Stimulated activated effector memory CD8-positive, alpha-beta T cell treated with anti-CD3 and anti-CD28 coated beads, Interleukin-12 subunit alpha, Interleukin-12 subunit beta, amount 100 ng/mL, for 72 hours (primary cell): Measurements from ENCODE around the gene CENATAC.
"Not testable (repeated sequence)": the region's sequence is repeated elsewhere in the genome, so short reads cannot be mapped to it uniquely, and the experiment has no call there.

Experiments
- ATAC-seq: fragments of 150-1000 bp; cut with Tn5 transposase; 2 replicates; pipeline ENCODE4 v1.10.0; 2021
- DNase-seq, 2 donors: peaks; one replicate each; pipeline ENCODE4 v3.0.0; 2021 to 2022; ENCODE audit warnings: low spot score in 2 of 2
- H3K27ac Mint-ChIP-seq: one replicate; pipeline ENCODE4 v1.8.0; 2022; ENCODE audit warnings: mild to moderate bottlenecking, mixed read lengths
- H3K36me3 Mint-ChIP-seq: one replicate; pipeline ENCODE4 v1.8.0; 2022; ENCODE audit warnings: mild to moderate bottlenecking, mixed read lengths
- H3K4me1 Mint-ChIP-seq: one replicate; pipeline ENCODE4 v1.8.0; 2022; ENCODE audit warnings: mixed read lengths
- H3K4me3 Mint-ChIP-seq: one replicate; pipeline ENCODE4 v1.8.0; 2022; ENCODE audit warnings: mild to moderate bottlenecking, mixed read lengths
- H3K9me3 Mint-ChIP-seq: one replicate; pipeline ENCODE4 v1.8.0; 2022; ENCODE audit warnings: mixed read lengths

The CENATAC gene

GRCh38 chr11:119016216-119017009 is 18.5 kb downstream of the CENATAC start:
- Mint-ChIP-seq H3K4me3 (peak overlapping the region; percentile 98), H3K27ac (peak overlapping the region; percentile 99), H3K4me1 (peaks cover 20% of the 10 kb centered on the region), H3K36me3 (peaks cover 98% of the 10 kb centered on the region), H3K9me3 (no peaks in the 10 kb centered on the region)
- DNase-seq (no peak), ATAC-seq (no peak)

GRCh38 chr11:119017377-119017776 is 19.4 kb downstream of the CENATAC start:
- not testable (repeated sequence) for ATAC-seq, DNase-seq, H3K9me3 Mint-ChIP-seq
- Mint-ChIP-seq H3K36me3 (peaks cover 98% of the 10 kb centered on the region), H3K27ac (peak overlapping the region; percentile 99), H3K4me1 (peaks cover 20% of the 10 kb centered on the region), H3K4me3 (peak overlapping the region; percentile 98)

GRCh38 chr11:119018074-119018938 is 20.4 kb downstream of the CENATAC start, which contains the start of the genes RPS25 and TRAPPC4:
Gene RPS25, minus strand, starts transcription at chr11:119018343. Its CDS starts 59 bp downstream, at chr11:119018284.
Gene TRAPPC4, plus strand, starts transcription at chr11:119018766. Its CDS starts 30 bp downstream, at chr11:119018796.
- H3K9me3 Mint-ChIP-seq: no peaks in the 10 kb centered on the region
- DNase-seq (peak; percentile 81 to 96), ATAC-seq (peak; percentile 95)
- peak within 1 kb of the TSS; percentile 99 for H3K27ac Mint-ChIP-seq
- peak within 1 kb of the TSS; percentile 98 for H3K4me3 Mint-ChIP-seq
- peaks cover 22% of the 10 kb centered on the region for H3K4me1 Mint-ChIP-seq
- H3K36me3 Mint-ChIP-seq: peaks cover 98% of the 10 kb centered on the region

GRCh38 chr11:119019996-119020395 is 22.1 kb downstream of the CENATAC start:
- ATAC-seq: no peak
- peak overlapping the region; percentile 99 for H3K27ac Mint-ChIP-seq
- DNase-seq: no peak
- H3K4me1 Mint-ChIP-seq: peaks cover 37% of the 10 kb centered on the region
- H3K36me3 Mint-ChIP-seq: peaks cover 98% of the 10 kb centered on the region
- peak overlapping the region; percentile 98 for H3K4me3 Mint-ChIP-seq
- no peaks in the 10 kb centered on the region for H3K9me3 Mint-ChIP-seq

- H3K4me3 Mint-ChIP-seq: no peak overlapping the region
- peaks cover 98% of the 10 kb centered on the region for H3K36me3 Mint-ChIP-seq
- H3K27ac Mint-ChIP-seq: peak overlapping the region; percentile 50
- no peak for ATAC-seq
- DNase-seq: no peak
- H3K4me1 Mint-ChIP-seq: peaks cover 29% of the 10 kb centered on the region
- no peaks in the 10 kb centered on the region for H3K9me3 Mint-ChIP-seq
These were observed 23.7 kb downstream of the CENATAC start for GRCh38 chr11:119021631-119022030.

- peaks cover 84% of the 10 kb centered on the region for H3K36me3 Mint-ChIP-seq
- H3K27ac Mint-ChIP-seq: peak overlapping the region; percentile 50
- H3K4me1 Mint-ChIP-seq: peaks cover 41% of the 10 kb centered on the region
- no peak for DNase-seq
- H3K9me3 Mint-ChIP-seq: no peaks in the 10 kb centered on the region
- ATAC-seq: no peak
- H3K4me3 Mint-ChIP-seq: no peak overlapping the region
These were observed 25.8 kb downstream of the CENATAC start for GRCh38 chr11:119023741-119024140.

GRCh38 chr11:119024430-119025098 is 26.6 kb downstream of the CENATAC start:
- H3K4me1 Mint-ChIP-seq: peaks cover 49% of the 10 kb centered on the region
- no peak overlapping the region for H3K4me3 Mint-ChIP-seq

GRCh38 chr11:119025099-119025473 is 27.1 kb downstream of the CENATAC start:
- no peak for DNase-seq
- Mint-ChIP-seq H3K4me3 (no peak overlapping the region), H3K4me1 (peaks cover 49% of the 10 kb centered on the region), H3K27ac (peak overlapping the region; percentile 78), H3K9me3 (no peaks in the 10 kb centered on the region), H3K36me3 (peaks cover 81% of the 10 kb centered on the region)
- no peak for ATAC-seq

More at GRCh38 chr11:119024430-119025098, 26.6 kb downstream of the CENATAC start:
- Mint-ChIP-seq H3K36me3 (peaks cover 85% of the 10 kb centered on the region), H3K9me3 (no peaks in the 10 kb centered on the region), H3K27ac (peak overlapping the region; percentile 78)
- no peak for ATAC-seq
- DNase-seq: no peak

GRCh38 chr11:119025541-119025940 is 27.6 kb downstream of the CENATAC start:
- Mint-ChIP-seq H3K4me3 (no peak overlapping the region), H3K36me3 (peaks cover 76% of the 10 kb centered on the region), H3K27ac (peak overlapping the region; percentile 78), H3K9me3 (no peaks in the 10 kb centered on the region), H3K4me1 (peaks cover 46% of the 10 kb centered on the region)
- DNase-seq: no peak
- ATAC-seq: no peak

- peaks cover 70% of the 10 kb centered on the region for H3K36me3 Mint-ChIP-seq
- peak overlapping the region; percentile 78 for H3K27ac Mint-ChIP-seq
- peaks cover 46% of the 10 kb centered on the region for H3K4me1 Mint-ChIP-seq
These were observed 28.2 kb downstream of the CENATAC start for GRCh38 chr11:119025978-119026766.

GRCh38 chr11:119026970-119027369 is 29.0 kb downstream of the CENATAC start:
- H3K4me3 Mint-ChIP-seq: no peak overlapping the region
- H3K27ac Mint-ChIP-seq: peak overlapping the region; percentile 34
- H3K4me1 Mint-ChIP-seq: peaks cover 46% of the 10 kb centered on the region

More at GRCh38 chr11:119025978-119026766, 28.2 kb downstream of the CENATAC start:
- Mint-ChIP-seq H3K9me3 (no peaks in the 10 kb centered on the region), H3K4me3 (no peak overlapping the region)
- ATAC-seq (no peak), DNase-seq (no peak)

GRCh38 chr11:119027561-119028345 is 29.8 kb downstream of the CENATAC start:
- Mint-ChIP-seq H3K27ac (peak overlapping the region; percentile 34), H3K9me3 (no peaks in the 10 kb centered on the region), H3K36me3 (peaks cover 54% of the 10 kb centered on the region), H3K4me1 (peaks cover 46% of the 10 kb centered on the region), H3K4me3 (no peak overlapping the region)
- ATAC-seq: no peak
- DNase-seq: no peak

More at GRCh38 chr11:119026970-119027369, 29.0 kb downstream of the CENATAC start:
- Mint-ChIP-seq H3K9me3 (no peaks in the 10 kb centered on the region), H3K36me3 (peaks cover 62% of the 10 kb centered on the region)
- ATAC-seq (no peak), DNase-seq (no peak)

GRCh38 chr11:119028346-119029068 is 30.6 kb downstream of the CENATAC start:
- ATAC-seq: no peak
- H3K4me3 Mint-ChIP-seq: peak overlapping the region; percentile 80
- H3K9me3 Mint-ChIP-seq: no peaks in the 10 kb centered on the region
- H3K27ac Mint-ChIP-seq: peak overlapping the region; percentile 83
- peaks cover 42% of the 10 kb centered on the region for H3K4me1 Mint-ChIP-seq
- DNase-seq: no peak
- H3K36me3 Mint-ChIP-seq: peaks cover 47% of the 10 kb centered on the region
